HG02763 (cell line): ENCODE results near the gene ATOH1.

Experiments used
- ATAC-seq: cut with Tn5 transposase; IDR thresholded peaks from one replicate; pipeline ENCODE4 v1.9.1; 2021; ENCODE audit warnings: mild to moderate bottlenecking, moderate library complexity; ENCODE audit not compliant: unreplicated experiment

ATOH1 gene

DNA sequence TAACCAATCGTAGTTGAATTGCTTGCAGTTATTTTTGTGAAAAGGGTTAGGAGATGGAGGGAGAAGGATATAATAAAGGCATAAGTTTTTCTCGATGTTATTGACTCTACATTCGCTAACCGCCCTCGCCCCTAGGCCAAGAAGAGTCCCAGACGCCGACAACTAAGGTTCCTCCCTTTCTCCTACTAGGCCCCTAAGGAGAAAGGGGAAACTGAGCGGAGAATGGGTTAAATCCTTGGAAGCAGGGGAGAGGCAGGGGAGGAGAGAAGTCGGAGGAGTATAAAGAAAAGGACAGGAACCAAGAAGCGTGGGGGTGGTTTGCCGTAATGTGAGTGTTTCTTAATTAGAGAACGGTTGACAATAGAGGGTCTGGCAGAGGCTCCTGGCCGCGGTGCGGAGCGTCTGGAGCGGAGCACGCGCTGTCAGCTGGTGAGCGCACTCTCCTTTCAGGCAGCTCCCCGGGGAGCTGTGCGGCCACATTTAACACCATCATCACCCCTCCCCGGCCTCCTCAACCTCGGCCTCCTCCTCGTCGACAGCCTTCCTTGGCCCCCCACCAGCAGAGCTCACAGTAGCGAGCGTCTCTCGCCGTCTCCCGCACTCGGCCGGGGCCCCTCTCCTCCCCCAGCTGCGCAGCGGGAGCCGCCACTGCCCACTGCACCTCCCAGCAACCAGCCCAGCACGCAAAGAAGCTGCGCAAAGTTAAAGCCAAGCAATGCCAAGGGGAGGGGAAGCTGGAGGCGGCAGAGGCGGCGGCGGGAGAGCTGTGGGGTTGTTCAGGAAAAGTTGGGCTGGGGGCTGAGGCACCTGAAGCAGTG lies 5.9 kb downstream of the ATOH1 start:
- ATAC-seq = no peak

DNA sequence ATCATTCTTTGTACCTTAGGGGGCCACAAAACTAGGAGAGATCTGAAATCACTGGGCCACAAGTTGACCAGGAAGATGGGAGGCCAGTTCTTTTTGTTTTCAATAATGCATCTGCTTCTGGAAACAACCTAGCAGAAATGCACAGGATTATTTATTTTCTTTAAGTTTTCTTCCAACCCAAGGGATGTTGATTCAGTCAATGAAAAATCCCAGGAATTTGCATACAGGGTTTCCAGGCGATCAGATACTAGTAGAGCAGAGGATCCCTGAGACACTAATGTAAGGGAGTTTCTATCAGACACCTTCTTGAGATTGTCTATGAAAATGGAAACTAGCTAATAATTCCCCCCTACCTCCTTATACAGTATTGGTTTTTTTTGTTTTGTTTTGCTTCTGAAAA lies 7.4 kb downstream of the ATOH1 start:
- ATAC-seq = no peak

DNA sequence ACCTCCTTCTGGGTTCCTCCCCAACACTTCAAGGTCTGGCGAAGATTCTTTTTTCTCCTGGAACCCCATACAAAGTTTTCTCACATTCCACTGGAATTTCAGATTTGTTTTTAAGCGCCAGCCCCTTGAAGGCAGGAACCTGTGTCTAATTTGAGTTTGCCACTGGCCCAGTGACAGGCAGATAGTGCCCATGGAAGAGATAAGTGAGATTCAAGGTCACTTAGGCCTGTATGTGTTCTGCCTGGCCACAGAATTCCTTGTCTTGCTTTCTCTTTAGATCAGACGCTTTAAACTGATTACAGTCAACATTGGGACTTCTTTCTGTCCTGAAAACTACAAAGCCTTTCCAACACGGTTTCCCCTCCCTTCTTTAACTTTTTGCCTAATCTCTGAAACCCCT lies 11.2 kb downstream of the ATOH1 start:
- no peak for ATAC-seq

DNA sequence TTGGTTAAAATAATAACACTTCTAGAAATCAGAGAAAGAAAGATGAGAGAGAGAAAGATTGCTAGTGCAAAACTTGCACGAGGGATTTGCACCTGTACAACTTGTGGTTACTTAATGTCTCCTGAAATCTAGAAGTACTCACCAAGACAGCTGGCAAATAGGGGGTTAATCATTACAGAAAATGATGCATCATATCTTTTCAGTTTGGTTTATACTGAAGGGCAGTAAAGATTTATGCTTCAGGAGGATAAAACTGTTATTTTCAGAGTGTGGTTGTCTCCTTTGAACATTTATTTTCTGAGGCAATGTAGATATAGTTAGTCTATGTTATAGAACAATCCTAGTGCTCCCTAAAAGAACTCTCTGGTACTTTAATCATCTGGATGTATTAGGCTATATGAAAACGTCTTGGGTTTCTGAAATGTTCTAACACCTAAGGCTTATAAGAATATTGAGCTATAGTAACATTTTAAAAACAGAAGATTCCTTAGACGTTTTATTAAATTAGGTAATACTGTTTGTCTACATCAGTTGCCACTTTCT lies 13.3 kb downstream of the ATOH1 start:
- ATAC-seq = peak; percentile 40

DNA sequence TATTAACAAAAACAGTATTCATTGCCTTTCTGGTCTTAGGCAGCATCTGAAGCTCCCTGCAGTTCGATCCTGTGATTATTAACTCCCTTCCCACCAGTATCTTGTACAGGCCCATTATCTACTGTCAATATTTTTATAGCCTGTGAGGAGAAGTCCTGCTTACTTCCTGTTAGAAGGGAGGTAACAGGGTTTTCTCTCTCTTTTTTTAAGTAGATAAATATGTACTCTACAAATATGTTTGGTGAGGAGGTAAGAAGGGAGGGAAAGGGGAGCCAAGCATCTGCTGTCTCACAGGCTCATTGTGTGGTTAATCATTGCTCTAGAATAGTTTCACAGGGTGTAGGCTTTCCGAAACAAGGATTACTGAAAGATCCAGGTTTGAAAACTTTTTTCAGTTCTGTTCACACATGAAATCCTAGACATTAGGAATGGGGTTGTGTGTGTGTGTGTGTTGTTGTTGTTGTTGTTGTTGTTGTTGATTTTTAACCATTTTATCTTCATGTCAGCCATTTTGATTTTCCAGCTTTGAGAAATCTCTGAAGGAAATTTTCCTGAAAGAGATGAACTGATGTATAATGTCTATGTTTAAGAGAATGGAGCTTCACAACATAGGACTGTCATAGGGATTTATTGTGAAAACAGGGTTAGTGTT lies 14.2 kb downstream of the ATOH1 start:
- ATAC-seq = peak; percentile 72

DNA sequence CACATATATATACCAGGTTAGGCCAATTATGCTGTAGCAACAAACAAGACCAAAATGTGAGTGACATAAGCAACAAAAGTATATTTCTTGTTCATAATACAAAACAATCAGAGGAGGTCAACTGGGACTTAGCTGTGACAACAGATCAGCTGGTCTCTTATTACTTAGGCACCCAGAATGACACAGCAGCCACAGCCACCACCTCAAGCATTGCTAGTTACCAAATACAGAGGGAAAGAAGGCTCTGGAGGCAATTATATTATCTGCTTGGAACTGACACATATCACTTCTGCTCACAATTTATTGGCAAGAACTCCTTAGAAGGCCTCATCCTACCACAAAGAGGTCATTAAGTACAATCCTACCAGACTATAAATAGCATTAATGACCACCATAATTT lies 15.2 kb downstream of the ATOH1 start:
- no peak for ATAC-seq

DNA sequence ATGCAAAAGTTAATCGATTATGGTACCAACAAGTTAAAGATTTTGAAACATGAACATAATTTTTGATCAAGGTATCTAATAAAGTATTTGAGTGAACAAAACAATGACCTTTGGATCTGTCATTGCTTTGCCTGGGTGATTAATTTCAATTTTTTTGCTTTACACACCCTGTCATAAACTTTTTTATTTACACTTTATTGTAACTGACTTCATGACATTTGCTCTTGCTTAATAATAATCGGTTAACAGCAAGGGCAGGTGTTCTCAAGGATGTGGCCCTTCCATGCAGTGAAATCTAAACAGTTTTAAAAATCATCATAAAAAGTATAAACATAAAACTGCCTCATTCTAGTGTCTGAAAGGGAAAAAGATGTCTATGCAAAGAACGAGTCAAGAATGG lies 24.1 kb downstream of the ATOH1 start:
- no peak for ATAC-seq

DNA sequence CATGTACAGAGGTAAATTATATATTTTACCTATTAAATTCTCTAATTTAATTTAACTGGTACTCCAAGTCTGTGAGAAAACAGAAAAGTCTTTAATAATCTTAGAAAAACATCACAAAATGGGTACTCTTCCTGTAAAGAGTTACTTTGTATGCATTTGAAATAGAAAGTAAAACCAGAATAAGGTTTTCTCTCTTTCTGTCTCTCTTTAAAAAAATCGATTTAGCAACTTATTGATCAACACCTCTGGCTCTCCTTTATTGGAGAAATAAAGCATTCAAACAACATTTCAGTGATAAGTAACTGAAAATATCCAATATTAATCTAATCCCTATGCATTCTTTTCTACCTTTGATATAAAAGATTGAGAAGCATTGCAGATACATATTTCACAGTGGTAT lies 27.4 kb downstream of the ATOH1 start:
- ATAC-seq = no peak

DNA sequence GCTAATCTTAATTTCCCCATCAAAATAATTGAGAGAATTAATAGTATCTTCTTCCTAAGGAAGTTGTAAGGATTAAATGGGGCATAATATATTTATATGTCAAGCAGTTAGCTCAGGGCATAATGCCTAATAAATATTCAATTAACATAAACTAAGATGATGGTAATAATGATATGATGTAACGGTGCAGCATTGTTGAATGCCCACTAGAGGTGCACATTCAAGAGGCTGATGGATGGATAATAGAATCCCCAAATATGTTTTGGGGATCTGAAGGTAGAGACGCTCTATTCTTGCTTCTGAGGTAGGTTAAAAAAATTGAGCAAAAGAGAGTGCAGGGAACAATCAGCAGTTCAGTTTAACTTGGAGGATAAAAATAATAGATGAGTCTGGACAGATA lies 37.1 kb downstream of the ATOH1 start:
- no peak for ATAC-seq

DNA sequence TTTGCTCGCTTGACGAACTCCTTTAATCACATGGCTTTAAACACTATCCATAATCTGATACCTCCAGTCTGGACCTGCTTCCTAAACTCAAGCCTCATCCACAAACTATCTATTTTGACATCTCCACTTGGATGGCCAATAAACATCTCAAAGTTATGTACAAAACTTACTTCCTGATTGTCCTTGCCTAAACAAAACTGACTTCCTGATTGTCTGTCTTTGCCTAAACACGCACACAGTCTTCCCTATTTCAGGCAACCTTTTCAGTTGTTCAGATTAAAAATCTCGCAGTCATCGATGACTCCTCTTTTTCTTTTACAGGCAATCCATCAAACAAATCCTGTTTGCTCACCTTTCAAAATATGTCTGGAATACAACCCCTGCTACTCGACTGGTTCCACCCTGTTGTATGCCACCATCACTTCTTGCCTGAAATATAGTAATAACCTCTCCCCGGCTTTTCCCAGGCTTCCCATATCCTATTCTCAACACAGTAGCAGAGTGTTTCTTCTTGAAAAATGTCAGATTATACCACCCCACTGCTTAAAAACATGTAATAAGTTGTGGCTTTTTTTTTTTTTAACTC lies 39.0 kb downstream of the ATOH1 start:
- ATAC-seq = no peak

DNA sequence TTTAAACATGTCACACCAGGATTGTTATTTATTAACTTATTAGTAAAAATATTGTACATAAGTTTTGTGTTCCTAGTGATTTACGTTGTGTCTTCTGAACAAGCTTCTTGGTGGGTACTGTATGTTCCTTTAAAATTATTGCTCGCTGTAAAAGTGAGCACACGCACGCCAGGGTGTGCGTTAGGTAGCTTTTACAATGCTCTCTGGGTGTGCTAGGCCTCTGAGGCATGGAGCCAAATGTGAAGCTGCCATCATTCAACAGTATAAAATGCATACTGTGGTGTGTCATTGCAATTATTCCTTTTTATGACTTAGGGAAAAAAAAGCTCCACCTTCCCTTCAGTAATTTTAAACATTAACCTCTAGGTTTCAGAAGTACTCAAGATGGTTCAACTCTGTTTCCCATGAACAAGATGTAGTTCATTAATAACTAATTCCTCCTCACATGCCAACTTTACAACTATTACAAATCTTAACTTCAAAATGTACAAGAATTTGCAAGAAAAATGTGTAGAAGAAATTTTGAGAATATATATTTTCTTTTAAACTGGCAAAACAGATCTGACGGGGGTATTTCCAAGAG lies 42.4 kb downstream of the ATOH1 start:
- no peak for ATAC-seq

DNA sequence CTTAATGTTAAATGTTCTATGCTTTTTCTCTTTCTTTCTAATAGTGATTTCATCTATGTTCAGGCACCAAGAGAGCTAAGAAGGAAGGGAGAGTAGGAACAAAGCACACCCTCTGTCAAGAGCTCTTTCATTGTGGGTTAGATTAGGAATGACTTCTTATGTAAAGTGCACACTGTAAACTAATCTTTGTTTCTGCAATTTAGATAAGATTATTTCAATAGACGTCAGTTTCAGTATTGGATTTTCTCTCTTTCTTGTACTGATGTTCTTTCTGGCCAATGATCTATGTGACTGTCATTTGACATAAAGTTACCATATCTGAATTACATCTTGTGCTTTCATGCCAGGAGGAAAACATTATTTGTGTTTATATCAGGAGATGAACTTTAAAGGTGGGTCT lies 48.2 kb downstream of the ATOH1 start:
- ATAC-seq = no peak

DNA sequence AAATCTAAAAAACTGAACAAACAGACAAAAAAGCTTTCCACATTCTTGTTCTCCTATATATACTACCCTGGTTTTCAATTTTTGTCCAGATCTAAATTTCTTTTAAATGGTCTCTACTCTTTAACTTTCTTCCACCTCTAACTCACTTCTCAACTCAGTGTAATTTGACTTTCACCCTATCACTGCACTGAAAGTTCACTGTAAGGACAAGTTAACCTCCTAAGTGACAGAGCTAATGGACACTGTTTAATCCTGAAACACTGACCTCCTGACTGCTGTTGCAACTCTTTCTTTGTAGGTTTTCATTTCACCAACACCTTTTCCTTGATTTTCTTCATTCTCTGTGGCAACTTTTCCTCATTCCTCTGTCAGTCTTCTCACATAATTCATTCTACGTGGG lies 50.0 kb downstream of the ATOH1 start:
- no peak for ATAC-seq

DNA sequence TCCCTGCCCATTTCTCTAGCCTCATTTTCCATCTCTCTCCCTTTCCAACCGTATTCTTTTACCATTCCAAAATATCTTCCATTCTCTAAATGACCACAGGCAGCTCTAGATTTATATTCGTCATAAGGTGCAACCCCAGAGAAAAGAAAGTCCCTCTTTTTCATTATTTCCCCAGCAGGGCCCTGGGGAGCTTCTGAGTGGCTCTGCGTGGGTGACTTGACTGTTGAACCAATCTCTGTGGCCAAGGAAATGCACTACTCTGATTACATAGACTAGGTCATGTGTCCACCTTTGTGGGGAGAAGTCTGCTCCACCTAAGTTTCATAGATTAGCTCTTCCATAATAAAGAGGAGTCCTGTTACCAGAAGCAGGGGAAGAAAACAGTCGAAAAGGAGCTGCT lies 51.4 kb downstream of the ATOH1 start:
- ATAC-seq = peak; percentile 92
